GM23338 (cell line): Measurements from ENCODE around the gene RAB3IL1.

ENCODE experiments used
- CREB1 ChIP-seq: fragments of 250-450 bp; sonication (Bioruptor Pico); IDR thresholded peaks from 2 replicates; pipeline ENCODE4 v1.5.0; 2020; ENCODE audit warnings: low read depth, mild to moderate bottlenecking, moderate library complexity
- EZH2 ChIP-seq: fragments of 200-600 bp; sonication (generic); IDR thresholded peaks from one replicate; pipeline ENCODE4 v1.8.0; 2017; ENCODE audit warnings: antibody characterized with exemption, mild to moderate bottlenecking, low read depth; ENCODE audit not compliant: unreplicated experiment
- EZH2phosphoT487 ChIP-seq: fragments of 200-600 bp; sonication (generic); IDR thresholded peaks from one replicate; pipeline ENCODE4 v1.8.1; 2018; ENCODE audit warnings: antibody characterized with exemption; ENCODE audit not compliant: unreplicated experiment
- JUNB ChIP-seq: IDR thresholded peaks from one replicate; pipeline ENCODE4 v1.6.1; 2016; ENCODE audit warnings: antibody characterized with exemption; ENCODE audit not compliant: unreplicated experiment
- POLR2AphosphoS5 ChIP-seq: IDR thresholded peaks from 2 replicates; pipeline ENCODE4 v1.6.1; 2016; ENCODE audit warnings: antibody characterized with exemption, low read depth
- ZNF331 ChIP-seq: fragments of 250-450 bp; sonication (Bioruptor Pico); IDR thresholded peaks from 2 replicates; pipeline ENCODE4 v1.5.0; 2020; ENCODE audit warnings: low read depth, mild to moderate bottlenecking, moderate library complexity
- TF ChIP-seq, protein P1 (sequence below): IDR thresholded peaks from 2 replicates; pipeline ENCODE4 v1.6.1; 2016; ENCODE audit warnings: antibody characterized with exemption
- TF ChIP-seq, protein P2 (sequence below), 2 experiments: fragments of 200-600 bp in 1 of 2; sonication (generic) in 1 of 2; conservative IDR thresholded peaks; 2 replicates each; pipeline versions ENCODE4 v1.5.1 to v1.6.1; 2016 to 2017; ENCODE audit warnings: antibody characterized with exemption in 2 of 2, low read depth in 2 of 2, mild to moderate bottlenecking in 2 of 2, moderate library complexity in 1 of 2
- TF ChIP-seq, protein P3 (sequence below): IDR thresholded peaks from one replicate; pipeline ENCODE4 v1.6.1; 2018; ENCODE audit warnings: antibody characterized with exemption; ENCODE audit not compliant: unreplicated experiment

GRCh38 chr11:61935861-61936260, 18.5 kb upstream of the RAB3IL1 start:
- TF ChIP-seq, protein P1, sequence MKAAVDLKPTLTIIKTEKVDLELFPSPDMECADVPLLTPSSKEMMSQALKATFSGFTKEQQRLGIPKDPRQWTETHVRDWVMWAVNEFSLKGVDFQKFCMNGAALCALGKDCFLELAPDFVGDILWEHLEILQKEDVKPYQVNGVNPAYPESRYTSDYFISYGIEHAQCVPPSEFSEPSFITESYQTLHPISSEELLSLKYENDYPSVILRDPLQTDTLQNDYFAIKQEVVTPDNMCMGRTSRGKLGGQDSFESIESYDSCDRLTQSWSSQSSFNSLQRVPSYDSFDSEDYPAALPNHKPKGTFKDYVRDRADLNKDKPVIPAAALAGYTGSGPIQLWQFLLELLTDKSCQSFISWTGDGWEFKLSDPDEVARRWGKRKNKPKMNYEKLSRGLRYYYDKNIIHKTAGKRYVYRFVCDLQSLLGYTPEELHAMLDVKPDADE = no peak
- no peak for TF ChIP-seq POLR2AphosphoS5
- TF ChIP-seq EZH2 = no peak
- TF ChIP-seq, protein P2, sequence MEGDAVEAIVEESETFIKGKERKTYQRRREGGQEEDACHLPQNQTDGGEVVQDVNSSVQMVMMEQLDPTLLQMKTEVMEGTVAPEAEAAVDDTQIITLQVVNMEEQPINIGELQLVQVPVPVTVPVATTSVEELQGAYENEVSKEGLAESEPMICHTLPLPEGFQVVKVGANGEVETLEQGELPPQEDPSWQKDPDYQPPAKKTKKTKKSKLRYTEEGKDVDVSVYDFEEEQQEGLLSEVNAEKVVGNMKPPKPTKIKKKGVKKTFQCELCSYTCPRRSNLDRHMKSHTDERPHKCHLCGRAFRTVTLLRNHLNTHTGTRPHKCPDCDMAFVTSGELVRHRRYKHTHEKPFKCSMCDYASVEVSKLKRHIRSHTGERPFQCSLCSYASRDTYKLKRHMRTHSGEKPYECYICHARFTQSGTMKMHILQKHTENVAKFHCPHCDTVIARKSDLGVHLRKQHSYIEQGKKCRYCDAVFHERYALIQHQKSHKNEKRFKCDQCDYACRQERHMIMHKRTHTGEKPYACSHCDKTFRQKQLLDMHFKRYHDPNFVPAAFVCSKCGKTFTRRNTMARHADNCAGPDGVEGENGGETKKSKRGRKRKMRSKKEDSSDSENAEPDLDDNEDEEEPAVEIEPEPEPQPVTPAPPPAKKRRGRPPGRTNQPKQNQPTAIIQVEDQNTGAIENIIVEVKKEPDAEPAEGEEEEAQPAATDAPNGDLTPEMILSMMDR (conservative IDR thresholded peaks at IDR 0.05; ENCODE audit: low read depth in 2 of 2) = no peak
- TF ChIP-seq, protein P3, sequence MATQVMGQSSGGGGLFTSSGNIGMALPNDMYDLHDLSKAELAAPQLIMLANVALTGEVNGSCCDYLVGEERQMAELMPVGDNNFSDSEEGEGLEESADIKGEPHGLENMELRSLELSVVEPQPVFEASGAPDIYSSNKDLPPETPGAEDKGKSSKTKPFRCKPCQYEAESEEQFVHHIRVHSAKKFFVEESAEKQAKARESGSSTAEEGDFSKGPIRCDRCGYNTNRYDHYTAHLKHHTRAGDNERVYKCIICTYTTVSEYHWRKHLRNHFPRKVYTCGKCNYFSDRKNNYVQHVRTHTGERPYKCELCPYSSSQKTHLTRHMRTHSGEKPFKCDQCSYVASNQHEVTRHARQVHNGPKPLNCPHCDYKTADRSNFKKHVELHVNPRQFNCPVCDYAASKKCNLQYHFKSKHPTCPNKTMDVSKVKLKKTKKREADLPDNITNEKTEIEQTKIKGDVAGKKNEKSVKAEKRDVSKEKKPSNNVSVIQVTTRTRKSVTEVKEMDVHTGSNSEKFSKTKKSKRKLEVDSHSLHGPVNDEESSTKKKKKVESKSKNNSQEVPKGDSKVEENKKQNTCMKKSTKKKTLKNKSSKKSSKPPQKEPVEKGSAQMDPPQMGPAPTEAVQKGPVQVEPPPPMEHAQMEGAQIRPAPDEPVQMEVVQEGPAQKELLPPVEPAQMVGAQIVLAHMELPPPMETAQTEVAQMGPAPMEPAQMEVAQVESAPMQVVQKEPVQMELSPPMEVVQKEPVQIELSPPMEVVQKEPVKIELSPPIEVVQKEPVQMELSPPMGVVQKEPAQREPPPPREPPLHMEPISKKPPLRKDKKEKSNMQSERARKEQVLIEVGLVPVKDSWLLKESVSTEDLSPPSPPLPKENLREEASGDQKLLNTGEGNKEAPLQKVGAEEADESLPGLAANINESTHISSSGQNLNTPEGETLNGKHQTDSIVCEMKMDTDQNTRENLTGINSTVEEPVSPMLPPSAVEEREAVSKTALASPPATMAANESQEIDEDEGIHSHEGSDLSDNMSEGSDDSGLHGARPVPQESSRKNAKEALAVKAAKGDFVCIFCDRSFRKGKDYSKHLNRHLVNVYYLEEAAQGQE = no peak
- TF ChIP-seq CREB1 (CRISPR knock-in tag) = no peak
- no peak for TF ChIP-seq JUNB
- TF ChIP-seq EZH2phosphoT487 = no peak
- no peak for TF ChIP-seq ZNF331 (CRISPR knock-in tag)
